GM18858 (cell line): Measurements from ENCODE around the gene SEZ6L2.
"Not testable (repeated sequence)": the region's sequence is repeated elsewhere in the genome, so short reads cannot be mapped to it uniquely, and the experiment has no call there.

Source experiments
- ATAC-seq: cut with Tn5 transposase; IDR thresholded peaks from one replicate; pipeline ENCODE4 v1.9.1; 2021; ENCODE audit not compliant: unreplicated experiment

Gene SEZ6L2

GRCh38 chr16:29899516-29900101 is at the start of gene SEZ6L2:
TSS of gene SEZ6L2 (minus strand) at chr16:29899550. CDS start at chr16:29899019, 531 bp downstream.
- no peak for ATAC-seq

- ATAC-seq = no peak
Observed at GRCh38 chr16:29947897-29948296, 48.5 kb upstream of the SEZ6L2 start.

- ATAC-seq = no peak
Observed at GRCh38 chr16:29943846-29944799, 44.8 kb upstream of the SEZ6L2 start.

GRCh38 chr16:29940656-29941055 is 41.3 kb upstream of the SEZ6L2 start:
- no peak for ATAC-seq

- not testable (repeated sequence) for ATAC-seq
Observed at GRCh38 chr16:29931750-29932149, 32.4 kb upstream of the SEZ6L2 start.

GRCh38 chr16:29927070-29927905 is 27.9 kb upstream of the SEZ6L2 start:
- no peak for ATAC-seq

GRCh38 chr16:29926711-29927052 is 27.3 kb upstream of the SEZ6L2 start:
- no peak for ATAC-seq

- peak; percentile 78 for ATAC-seq
Observed at GRCh38 chr16:29925781-29926710, 26.7 kb upstream of the SEZ6L2 start, which contains the start of gene KCTD13. TSS of gene KCTD13 (minus strand) at chr16:29926226. CDS start at chr16:29926033, 193 bp downstream.

- ATAC-seq = no peak
Observed at GRCh38 chr16:29925105-29925756, 25.9 kb upstream of the SEZ6L2 start.

- no peak for ATAC-seq
Observed at GRCh38 chr16:29922986-29923501, 23.7 kb upstream of the SEZ6L2 start.

- ATAC-seq = no peak
Observed at GRCh38 chr16:29922326-29922725, 23.0 kb upstream of the SEZ6L2 start.

- no peak for ATAC-seq
Observed at GRCh38 chr16:29921034-29921385, 21.7 kb upstream of the SEZ6L2 start.

GRCh38 chr16:29920288-29921033 is 21.1 kb upstream of the SEZ6L2 start:
- no peak for ATAC-seq

GRCh38 chr16:29916979-29917378 is 17.6 kb upstream of the SEZ6L2 start:
- ATAC-seq = no peak

GRCh38 chr16:29915590-29916247 is 16.4 kb upstream of the SEZ6L2 start:
- no peak for ATAC-seq

GRCh38 chr16:29913514-29913913 is 14.2 kb upstream of the SEZ6L2 start:
- no peak for ATAC-seq

GRCh38 chr16:29912087-29912486 is 12.7 kb upstream of the SEZ6L2 start:
- no peak for ATAC-seq

- no peak for ATAC-seq
Observed at GRCh38 chr16:29911676-29912010, 12.3 kb upstream of the SEZ6L2 start.
